Bronchus fibroblast of lung (primary cell): Measurements from ENCODE around the gene PPM1F. TPM values are rescaled to one million over a fixed set of nuclear protein-coding genes. Genes with fewer than 3 reads are reported as not detected.

Source experiments
- total RNA-seq: library from RNA; depleted of rRNA; stranded (reverse); fragments of >200 nt; gene quantifications from 2 replicates; pipeline ENCODE4 v1.2.3, GENCODE V29; 2015

PPM1F gene, protein sequence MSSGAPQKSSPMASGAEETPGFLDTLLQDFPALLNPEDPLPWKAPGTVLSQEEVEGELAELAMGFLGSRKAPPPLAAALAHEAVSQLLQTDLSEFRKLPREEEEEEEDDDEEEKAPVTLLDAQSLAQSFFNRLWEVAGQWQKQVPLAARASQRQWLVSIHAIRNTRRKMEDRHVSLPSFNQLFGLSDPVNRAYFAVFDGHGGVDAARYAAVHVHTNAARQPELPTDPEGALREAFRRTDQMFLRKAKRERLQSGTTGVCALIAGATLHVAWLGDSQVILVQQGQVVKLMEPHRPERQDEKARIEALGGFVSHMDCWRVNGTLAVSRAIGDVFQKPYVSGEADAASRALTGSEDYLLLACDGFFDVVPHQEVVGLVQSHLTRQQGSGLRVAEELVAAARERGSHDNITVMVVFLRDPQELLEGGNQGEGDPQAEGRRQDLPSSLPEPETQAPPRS
- total RNA-seq = 25.3 and 26.2 TPM in 2 replicates

GRCh38 chr22:21952586-21953571 is at the start of gene PPM1F:
TSS of gene PPM1F (minus strand) at chr22:21952848. CDS start at chr22:21946048, 6,800 bp downstream.

DNA sequence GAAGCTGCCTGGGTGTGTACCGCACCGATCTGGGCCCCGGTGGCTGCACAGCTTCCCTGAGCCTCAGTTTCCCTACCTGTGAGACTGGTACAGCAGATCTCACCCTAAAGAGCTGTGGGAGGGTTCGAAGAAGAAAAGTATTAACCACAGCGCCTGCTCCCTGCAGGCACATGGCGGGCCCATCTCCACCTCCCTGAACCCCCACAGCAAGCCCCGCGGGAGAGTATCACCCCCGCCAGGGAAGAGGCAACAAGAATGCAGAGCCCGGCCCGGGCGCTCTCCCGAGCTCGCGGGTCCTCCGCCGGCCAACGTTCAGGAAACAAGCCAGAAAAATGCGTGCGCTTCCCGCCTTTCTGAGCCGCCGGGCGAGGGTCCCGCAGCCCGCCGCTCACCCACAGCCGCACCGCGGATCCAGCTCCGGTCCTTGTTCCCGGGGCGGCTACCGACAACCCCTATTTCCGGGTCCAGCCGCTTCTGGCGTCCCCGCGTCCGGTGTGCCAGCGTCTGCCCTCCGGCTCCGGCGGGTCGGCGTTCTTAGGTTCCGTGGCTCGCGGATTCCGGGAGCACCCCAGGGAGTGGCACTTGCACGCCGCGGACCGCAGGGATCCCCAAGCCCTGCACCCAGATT is 29.8 kb upstream of the PPM1F start, which contains the start of gene TOP3B:
Gene TOP3B (minus strand): TSS at position 450 of the 628 bp plus-strand sequence. CDS start 7,078 bp downstream, outside the sequence.

Other genes starting within 250 kb of the PPM1F start
- gene YPEL1, start 217.1 kb downstream of the PPM1F start, total RNA-seq = 1.3 and 2.2 TPM in 2 replicates
- gene MAPK1, start 85.2 kb downstream of the PPM1F start, total RNA-seq = 40.9 and 49.6 TPM in 2 replicates
- gene TOP3B, start 29.9 kb upstream of the PPM1F start, total RNA-seq = 21.6 and 22.4 TPM in 2 replicates